Mesenchymal stem cell (in vitro differentiated cells and primary cell): ENCODE measurements around the gene MS4A4A.

ENCODE experiments used
- DNase-seq: peaks from one replicate; pipeline ENCODE4 v3.0.0-alpha.2; 2013
- H2AFZ ChIP-seq: one replicate; pipeline ENCODE4 v1.6.1; 2013; ENCODE audit warnings: low read depth, mild to moderate bottlenecking, control low read depth, inconsistent platforms, low read length, moderate library complexity
- H2AK5ac ChIP-seq: 2 replicates; pipeline ENCODE4 v1.6.1; 2013; ENCODE audit warnings: low read length, moderate library complexity, mild to moderate bottlenecking, inconsistent platforms; ENCODE audit not compliant: severe bottlenecking
- H2BK120ac ChIP-seq: one replicate; pipeline ENCODE4 v1.6.1; 2013; ENCODE audit warnings: low read depth, mild to moderate bottlenecking, inconsistent platforms, low read length, moderate library complexity
- H2BK12ac ChIP-seq, 2 experiments: one replicate each; pipeline ENCODE4 v1.6.1; 2013; ENCODE audit warnings: inconsistent platforms in 2 of 2, low read length in 2 of 2, mild to moderate bottlenecking in 2 of 2, moderate library complexity in 2 of 2, control low read depth in 1 of 2
- H2BK15ac ChIP-seq: one replicate; pipeline ENCODE4 v1.6.1; 2013; ENCODE audit warnings: mild to moderate bottlenecking, low read depth, inconsistent platforms; ENCODE audit not compliant: poor library complexity, severe bottlenecking
- H2BK5ac ChIP-seq: 2 replicates; pipeline ENCODE4 v1.6.1; 2013; ENCODE audit warnings: low read depth, mild to moderate bottlenecking, low read length, control low read depth, inconsistent platforms; ENCODE audit not compliant: poor library complexity, severe bottlenecking
- H3K14ac ChIP-seq, 2 experiments: one replicate each; pipeline ENCODE4 v1.6.1; 2013; ENCODE audit warnings: inconsistent platforms in 2 of 2, low read length in 2 of 2, control low read depth in 1 of 2, mild to moderate bottlenecking in 1 of 2, moderate library complexity in 1 of 2
- H3K18ac ChIP-seq, 2 experiments: one replicate each; pipeline ENCODE4 v1.6.1; 2013; ENCODE audit warnings: inconsistent platforms in 2 of 2, low read length in 2 of 2, control low read depth in 1 of 2, low read depth in 1 of 2, mild to moderate bottlenecking in 1 of 2
- H3K23ac ChIP-seq, 2 experiments: one replicate each; pipeline ENCODE4 v1.6.1; 2013; ENCODE audit warnings: inconsistent platforms in 2 of 2, low read length in 2 of 2, mild to moderate bottlenecking in 2 of 2, moderate library complexity in 2 of 2, control low read depth in 1 of 2
- H3K27ac ChIP-seq: 2 replicates; pipeline ENCODE4 v1.5.1; 2013; ENCODE audit warnings: mild to moderate bottlenecking, moderate library complexity, low read length, control low read depth, inconsistent platforms; ENCODE audit not compliant: poor library complexity, severe bottlenecking
- H3K27me3 ChIP-seq, 2 experiments: 2 replicates each; pipeline versions ENCODE4 v1.6.1 to v1.7.0; 2013; ENCODE audit warnings: low read length in 2 of 2, mild to moderate bottlenecking in 2 of 2, moderate library complexity in 2 of 2, control low read depth in 1 of 2, inconsistent platforms in 1 of 2; ENCODE audit not compliant: control insufficient read depth in 1 of 2, insufficient read depth in 1 of 2
- H3K36me3 ChIP-seq, 2 experiments: 2 replicates each; pipeline versions ENCODE4 v1.6.1 to v1.7.0; 2013; ENCODE audit warnings: low read length in 2 of 2, control low read depth in 1 of 2, inconsistent platforms in 1 of 2, low read depth in 1 of 2, mild to moderate bottlenecking in 1 of 2; ENCODE audit not compliant: insufficient read depth in 2 of 2, control insufficient read depth in 1 of 2
- H3K4ac ChIP-seq, 2 experiments: one replicate each; pipeline ENCODE4 v1.6.1; 2013; ENCODE audit warnings: inconsistent platforms in 2 of 2, low read length in 2 of 2, mild to moderate bottlenecking in 2 of 2, moderate library complexity in 2 of 2, control low read depth in 1 of 2, low read depth in 1 of 2
- H3K4me1 ChIP-seq: 2 replicates; pipeline ENCODE4 v1.6.1; 2013; ENCODE audit warnings: low read depth, low read length, control low read depth; ENCODE audit not compliant: control insufficient read depth, insufficient read depth
- H3K4me2 ChIP-seq: 2 replicates; pipeline ENCODE4 v1.6.1; 2013; ENCODE audit warnings: low read length, mild to moderate bottlenecking, inconsistent platforms; ENCODE audit not compliant: poor library complexity, severe bottlenecking
- H3K4me3 ChIP-seq, 2 experiments: 2 replicates each; pipeline versions ENCODE4 v1.5.1 to v1.7.0; 2013; ENCODE audit warnings: low read length in 2 of 2, mild to moderate bottlenecking in 2 of 2, control low read depth in 1 of 2, low read depth in 1 of 2; ENCODE audit not compliant: insufficient read depth in 1 of 2
- H3K79me1 ChIP-seq: replicated peaks from 2 replicates; pipeline ENCODE4 v1.6.1; 2013; ENCODE audit warnings: mild to moderate bottlenecking, control low read depth, low read length, inconsistent platforms; ENCODE audit not compliant: poor library complexity, severe bottlenecking
- H3K9ac ChIP-seq: 2 replicates; pipeline ENCODE4 v1.7.0; 2013; ENCODE audit warnings: mild to moderate bottlenecking, low read length, moderate library complexity
- H3K9me3 ChIP-seq: 2 replicates; pipeline ENCODE4 v1.7.0; 2013; ENCODE audit warnings: mild to moderate bottlenecking, low read length; ENCODE audit not compliant: control insufficient read depth
- H4K8ac ChIP-seq: one replicate; pipeline ENCODE4 v1.6.1; 2013; ENCODE audit warnings: inconsistent platforms, mild to moderate bottlenecking, low read length, moderate library complexity
- H4K91ac ChIP-seq: one replicate; pipeline ENCODE4 v1.6.1; 2013; ENCODE audit warnings: mild to moderate bottlenecking, low read length, inconsistent platforms
- WGBS: methylation state at CpG from one replicate; pipeline ENCODE4 v1.1.7; 2013; ENCODE audit warnings: mixed read lengths; 5-methylcytosine and 5-hydroxymethylcytosine counted together

MS4A4A gene

GRCh38 chr11:60347084-60347797 lies 66.8 kb downstream of the MS4A4A start:
- no peak overlapping the region for H2BK120ac ChIP-seq
- no peaks in the 10 kb centered on the region for H3K36me3 ChIP-seq
- H3K23ac ChIP-seq: no peak overlapping the region

GRCh38 chr11:60348116-60348515 lies 67.7 kb downstream of the MS4A4A start:
- Histone ChIP-seq H2AK5ac (no peak overlapping the region), H3K18ac (no peak overlapping the region), H4K8ac (no peak overlapping the region), H3K4me2 (no peak overlapping the region), H2BK120ac (no peak overlapping the region), H3K4ac (no peak overlapping the region), H2BK15ac (no peak overlapping the region), H3K4me3 (no peak overlapping the region), H3K27ac (no peak overlapping the region), H3K9ac (no peak overlapping the region), H3K27me3 (peaks cover 0 to 14% of the 10 kb centered on the region in 2 experiments), H2AFZ (no peak overlapping the region), H3K4me1 (no peaks in the 10 kb centered on the region), H4K91ac (no peak overlapping the region), H3K9me3 (no peaks in the 10 kb centered on the region), H2BK5ac (no peak overlapping the region), H2BK12ac (no peak overlapping the region), H3K14ac (no peak overlapping the region), H3K36me3 (no peaks in the 10 kb centered on the region), H3K79me1 (no peaks in the 10 kb centered on the region), H3K23ac (no peak overlapping the region)
- 60% methylated on average over 2 of the region's 2 CpGs for WGBS
- no peak for DNase-seq

More at GRCh38 chr11:60347084-60347797, 66.8 kb downstream of the MS4A4A start:
- H3K9me3 ChIP-seq: no peaks in the 10 kb centered on the region
- no peak overlapping the region for H2AFZ ChIP-seq
- no peak overlapping the region for H4K8ac ChIP-seq
- H2BK15ac ChIP-seq: no peak overlapping the region
- H2BK5ac ChIP-seq: no peak overlapping the region
- no peak overlapping the region for H3K4me3 ChIP-seq
- H2AK5ac ChIP-seq: no peak overlapping the region
- no peaks in the 10 kb centered on the region for H3K79me1 ChIP-seq
- no peak overlapping the region for H3K27ac ChIP-seq
- no peak for DNase-seq
- H3K18ac ChIP-seq: no peak overlapping the region
- H3K4me2 ChIP-seq: no peak overlapping the region
- no peak overlapping the region for H3K14ac ChIP-seq
- WGBS: 87% methylated on average over 2 of the region's 2 CpGs
- H2BK12ac ChIP-seq: no peak overlapping the region
- H4K91ac ChIP-seq: no peak overlapping the region
- no peaks in the 10 kb centered on the region for H3K4me1 ChIP-seq
- H3K27me3 ChIP-seq: peaks cover 0 to 18% of the 10 kb centered on the region in 2 experiments
- H3K9ac ChIP-seq: no peak overlapping the region
- H3K4ac ChIP-seq: no peak overlapping the region

- Histone ChIP-seq H3K9ac (no peak overlapping the region), H4K91ac (no peak overlapping the region), H3K18ac (no peak overlapping the region), H3K36me3 (no peaks in the 10 kb centered on the region), H3K27me3 (peaks cover 0 to 11% of the 10 kb centered on the region in 2 experiments), H3K27ac (no peak overlapping the region), H4K8ac (no peak overlapping the region), H2BK120ac (no peak overlapping the region), H2BK12ac (no peak overlapping the region), H2AFZ (no peak overlapping the region), H3K9me3 (no peaks in the 10 kb centered on the region), H3K4ac (no peak overlapping the region), H3K79me1 (no peaks in the 10 kb centered on the region), H3K14ac (no peak overlapping the region), H3K23ac (no peak overlapping the region), H3K4me3 (no peak overlapping the region), H3K4me1 (no peaks in the 10 kb centered on the region), H2BK15ac (no peak overlapping the region), H2AK5ac (no peak overlapping the region), H3K4me2 (no peak overlapping the region), H2BK5ac (no peak overlapping the region)
- DNase-seq: no peak
- 94% methylated on average over 1 of the region's 1 CpG for WGBS
Observed at GRCh38 chr11:60349990-60350389, 69.5 kb downstream of the MS4A4A start.

- Histone ChIP-seq H3K79me1 (no peaks in the 10 kb centered on the region), H2BK15ac (no peak overlapping the region), H3K9ac (no peak overlapping the region), H3K4me2 (no peak overlapping the region), H4K91ac (no peak overlapping the region), H3K4ac (no peak overlapping the region), H3K23ac (no peak overlapping the region), H3K4me3 (no peak overlapping the region), H3K27me3 (no peaks in the 10 kb centered on the region), H2AK5ac (no peak overlapping the region), H3K27ac (no peak overlapping the region), H2AFZ (no peak overlapping the region), H3K18ac (no peak overlapping the region), H3K4me1 (no peaks in the 10 kb centered on the region), H3K14ac (no peak overlapping the region), H2BK120ac (no peak overlapping the region), H3K9me3 (peaks cover 2% of the 10 kb centered on the region), H4K8ac (no peak overlapping the region), H3K36me3 (no peaks in the 10 kb centered on the region), H2BK5ac (no peak overlapping the region), H2BK12ac (no peak overlapping the region)
- no peak for DNase-seq
- no CpG with 5 or more reads among the region's 2 CpGs for WGBS
Observed at GRCh38 chr11:60357771-60358170, 77.3 kb downstream of the MS4A4A start.
